Hepatocyte (in vitro differentiated cells): ENCODE measurements around the gene PRELP. TPM values are rescaled to one million over a fixed set of nuclear protein-coding genes. Genes with fewer than 3 reads are reported as not detected.
A peak's percentile ranks its signal among the peaks of the same experiment; 100 is the strongest.
"Not testable (repeated sequence)": the region's sequence is repeated elsewhere in the genome, so short reads cannot be mapped to it uniquely, and the experiment has no call there.

ENCODE experiments used
- DNase-seq: peaks from one replicate; pipeline ENCODE4 v3.0.0-alpha.2; 2016; ENCODE audit warnings: low spot score
- H2AFZ ChIP-seq: fragments of 200-600 bp; sonication (generic); 2 replicates; pipeline ENCODE4 v1.6.0; 2016; ENCODE audit warnings: antibody characterized with exemption, mild to moderate bottlenecking
- H3K27ac ChIP-seq: fragments of 200-600 bp; sonication (generic); 2 replicates; pipeline ENCODE4 v1.5.1; 2016; ENCODE audit warnings: mild to moderate bottlenecking
- H3K27me3 ChIP-seq: fragments of 200-600 bp; sonication (generic); 2 replicates; pipeline ENCODE4 v1.6.1; 2016
- H3K36me3 ChIP-seq: fragments of 200-600 bp; sonication (generic); replicated peaks from 2 replicates; pipeline ENCODE4 v1.5.1; 2016; ENCODE audit warnings: low read depth; ENCODE audit not compliant: insufficient read depth
- H3K4me1 ChIP-seq: fragments of 200-600 bp; sonication (generic); 2 replicates; pipeline ENCODE4 v1.5.1; 2016; ENCODE audit warnings: mild to moderate bottlenecking, moderate library complexity; ENCODE audit not compliant: insufficient read depth
- H3K4me2 ChIP-seq: fragments of 200-600 bp; sonication (generic); 2 replicates; pipeline ENCODE4 v1.6.0; 2016
- H3K4me3 ChIP-seq: fragments of 200-600 bp; sonication (generic); 2 replicates; pipeline ENCODE4 v1.5.1; 2016; ENCODE audit warnings: mild to moderate bottlenecking
- H3K79me2 ChIP-seq: fragments of 200-600 bp; sonication (generic); 2 replicates; pipeline ENCODE4 v1.6.0; 2017; ENCODE audit warnings: mild to moderate bottlenecking
- H3K9me2 ChIP-seq: fragments of 200-600 bp; sonication (generic); replicated peaks from 2 replicates; pipeline ENCODE4 v1.6.0; 2017; ENCODE audit warnings: mild to moderate bottlenecking; ENCODE audit not compliant: insufficient read depth
- H3K9me3 ChIP-seq: fragments of 200-600 bp; sonication (generic); 2 replicates; pipeline ENCODE4 v1.5.1; 2016; ENCODE audit warnings: low read depth, mild to moderate bottlenecking
- H4K20me1 ChIP-seq: fragments of 200-600 bp; sonication (generic); 2 replicates; pipeline ENCODE4 v1.6.0; 2016; ENCODE audit warnings: mild to moderate bottlenecking; ENCODE audit not compliant: insufficient read depth, poor library complexity, severe bottlenecking
- CTCF ChIP-seq: fragments of 200-600 bp; sonication (generic); IDR thresholded peaks from 2 replicates; pipeline ENCODE4 v1.5.1; 2016; ENCODE audit warnings: antibody characterized with exemption, mild to moderate bottlenecking; ENCODE audit not compliant: poor library complexity
- EZH2 ChIP-seq: fragments of 200-600 bp; sonication (generic); IDR thresholded peaks from 2 replicates; pipeline ENCODE4 v1.6.1; 2016; ENCODE audit warnings: antibody characterized with exemption, mild to moderate bottlenecking, borderline replicate concordance
- EZH2phosphoT487 ChIP-seq: fragments of 200-600 bp; sonication (generic); IDR thresholded peaks from one replicate; pipeline ENCODE4 v1.6.1; 2018; ENCODE audit warnings: antibody characterized with exemption, mild to moderate bottlenecking, low read depth, moderate library complexity; ENCODE audit not compliant: unreplicated experiment, severe bottlenecking
- WGBS: methylation state at CpG from one replicate; pipeline ENCODE4 v1.1.6; 2016; ENCODE audit warnings: low lambda C conversion rate; ENCODE audit errors: missing lambda C conversion rate; 5-methylcytosine and 5-hydroxymethylcytosine counted together
- polyA plus RNA-seq: library from polyadenylated mRNA; unstranded; fragments of >200 nt; fragmentation: Nextera tagmentation; extraction: Ambion mirVana; gene quantifications from 2 replicates; pipeline ENCODE4 v1.2.1, GENCODE V29; 2016
- total RNA-seq: library from RNA; depleted of rRNA; stranded (reverse); fragments of >200 nt; gene quantifications from 2 replicates; pipeline ENCODE4 v1.2.3, GENCODE V29; 2014

Gene PRELP
- total and polyA plus RNA-seq, 2 experiments from 2014 or later, result 0.83 to 10.8 TPM

GRCh38 chr1:203517426-203518110 lies 42.0 kb downstream of the PRELP start:
- 68% methylated on average over 11 of the region's 11 CpGs for WGBS
- H4K20me1 ChIP-seq, result no peaks in the 10 kb centered on the region
- TF ChIP-seq CTCF (no peak), EZH2phosphoT487 (no peak), EZH2 (no peak)
- no peak overlapping the region for H3K4me3 ChIP-seq
- H3K9me3 ChIP-seq, result no peaks in the 10 kb centered on the region
- H3K79me2 ChIP-seq, result no peaks in the 10 kb centered on the region
- no peaks in the 10 kb centered on the region for H3K27me3 ChIP-seq
- no peaks in the 10 kb centered on the region for H3K9me2 ChIP-seq
- no peak overlapping the region for H3K4me2 ChIP-seq
- H3K4me1 ChIP-seq, result peaks cover 46% of the 10 kb centered on the region
- H2AFZ ChIP-seq, result no peak overlapping the region
- DNase-seq, result no peak
- H3K27ac ChIP-seq, result peak overlapping the region; percentile 7
- no peaks in the 10 kb centered on the region for H3K36me3 ChIP-seq

GRCh38 chr1:203518139-203518538 lies 42.5 kb downstream of the PRELP start:
- peak overlapping the region; percentile 54 for H3K4me2 ChIP-seq
- not testable (repeated sequence) for H3K79me2 ChIP-seq, H2AFZ ChIP-seq, H3K9me3 ChIP-seq, H3K27me3 ChIP-seq, H3K36me3 ChIP-seq, DNase-seq, H3K4me3 ChIP-seq, H4K20me1 ChIP-seq, H3K9me2 ChIP-seq
- peaks cover 42% of the 10 kb centered on the region for H3K4me1 ChIP-seq
- H3K27ac ChIP-seq, result peak overlapping the region; percentile 92
- WGBS, result 98% methylated on average over 4 of the region's 4 CpGs

GRCh38 chr1:203518541-203518940 lies 42.9 kb downstream of the PRELP start:
- Histone ChIP-seq H3K27me3 (no peaks in the 10 kb centered on the region), H3K4me2 (peak overlapping the region; percentile 54), H3K4me3 (no peak overlapping the region), H4K20me1 (no peaks in the 10 kb centered on the region), H3K27ac (peak overlapping the region; percentile 92), H2AFZ (no peak overlapping the region), H3K9me2 (no peaks in the 10 kb centered on the region), H3K36me3 (no peaks in the 10 kb centered on the region), H3K9me3 (no peaks in the 10 kb centered on the region), H3K79me2 (no peaks in the 10 kb centered on the region), H3K4me1 (peaks cover 38% of the 10 kb centered on the region)
- WGBS, result 86% methylated on average over 7 of the region's 7 CpGs
- no peak for DNase-seq
- TF ChIP-seq EZH2 (no peak), CTCF (no peak), EZH2phosphoT487 (no peak)

GRCh38 chr1:203519053-203519840 lies 43.6 kb downstream of the PRELP start:
- H3K4me3 ChIP-seq, result no peak overlapping the region
- H3K27me3 ChIP-seq, result no peaks in the 10 kb centered on the region
- H3K79me2 ChIP-seq, result no peaks in the 10 kb centered on the region
- WGBS, result 52% methylated on average over 10 of the region's 10 CpGs
- H2AFZ ChIP-seq, result no peak overlapping the region
- H3K27ac ChIP-seq, result peak overlapping the region; percentile 92
- DNase-seq, result peak; percentile 82
- H4K20me1 ChIP-seq, result no peaks in the 10 kb centered on the region
- peaks cover 31% of the 10 kb centered on the region for H3K4me1 ChIP-seq
- TF ChIP-seq EZH2phosphoT487, result no peak
- no peak for TF ChIP-seq CTCF
- TF ChIP-seq EZH2, result no peak
- no peaks in the 10 kb centered on the region for H3K9me2 ChIP-seq
- no peaks in the 10 kb centered on the region for H3K9me3 ChIP-seq
- peak overlapping the region; percentile 54 for H3K4me2 ChIP-seq
- no peaks in the 10 kb centered on the region for H3K36me3 ChIP-seq
